NCI-H128 (cell line): ENCODE results near the gene DCC.

Experiments
- DNase-seq: peaks from one replicate; lab custom pipeline; 2025; ENCODE audit not compliant: unreplicated experiment; lab: John Stamatoyannopoulos, UW

Gene DCC

DNA sequence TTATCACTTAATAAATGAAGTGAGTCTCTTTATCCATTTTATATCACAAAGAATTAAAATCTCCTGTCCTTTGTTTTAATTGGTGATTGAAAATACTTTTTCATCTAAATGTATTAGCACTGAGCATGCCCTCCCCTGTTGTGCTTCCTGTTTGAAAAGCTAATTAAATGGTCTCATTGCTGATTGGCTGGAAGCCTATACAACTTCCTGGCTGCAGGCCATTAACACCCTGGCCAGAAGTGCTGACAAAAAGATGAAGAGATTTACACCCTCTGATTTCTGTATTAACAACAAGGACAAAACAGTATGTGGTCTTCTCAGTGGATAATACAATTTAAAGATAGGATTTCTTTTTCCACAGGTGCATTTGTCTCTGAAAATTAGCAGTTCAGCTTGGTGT is 548.0 kb downstream of the DCC start:
- no peak for DNase-seq

DNA sequence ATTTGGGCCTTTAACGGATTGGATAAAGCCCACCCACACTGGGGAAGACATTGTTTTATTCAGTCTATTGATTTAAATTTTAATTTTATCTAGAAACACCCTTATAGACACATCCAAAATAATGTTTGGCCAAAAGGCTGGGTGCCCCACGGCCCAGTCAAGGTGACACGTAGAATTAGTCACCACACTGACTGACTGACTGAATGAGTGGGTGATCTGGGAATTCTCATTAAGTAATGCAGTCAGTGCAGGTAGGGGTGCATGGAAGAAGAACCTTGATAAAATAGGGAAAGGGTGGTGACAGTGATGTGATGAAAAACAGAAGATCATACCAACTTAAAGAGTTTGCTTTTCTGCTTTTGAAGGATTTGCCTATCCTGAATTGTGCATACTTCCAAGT is 554.8 kb downstream of the DCC start:
- no peak for DNase-seq

DNA sequence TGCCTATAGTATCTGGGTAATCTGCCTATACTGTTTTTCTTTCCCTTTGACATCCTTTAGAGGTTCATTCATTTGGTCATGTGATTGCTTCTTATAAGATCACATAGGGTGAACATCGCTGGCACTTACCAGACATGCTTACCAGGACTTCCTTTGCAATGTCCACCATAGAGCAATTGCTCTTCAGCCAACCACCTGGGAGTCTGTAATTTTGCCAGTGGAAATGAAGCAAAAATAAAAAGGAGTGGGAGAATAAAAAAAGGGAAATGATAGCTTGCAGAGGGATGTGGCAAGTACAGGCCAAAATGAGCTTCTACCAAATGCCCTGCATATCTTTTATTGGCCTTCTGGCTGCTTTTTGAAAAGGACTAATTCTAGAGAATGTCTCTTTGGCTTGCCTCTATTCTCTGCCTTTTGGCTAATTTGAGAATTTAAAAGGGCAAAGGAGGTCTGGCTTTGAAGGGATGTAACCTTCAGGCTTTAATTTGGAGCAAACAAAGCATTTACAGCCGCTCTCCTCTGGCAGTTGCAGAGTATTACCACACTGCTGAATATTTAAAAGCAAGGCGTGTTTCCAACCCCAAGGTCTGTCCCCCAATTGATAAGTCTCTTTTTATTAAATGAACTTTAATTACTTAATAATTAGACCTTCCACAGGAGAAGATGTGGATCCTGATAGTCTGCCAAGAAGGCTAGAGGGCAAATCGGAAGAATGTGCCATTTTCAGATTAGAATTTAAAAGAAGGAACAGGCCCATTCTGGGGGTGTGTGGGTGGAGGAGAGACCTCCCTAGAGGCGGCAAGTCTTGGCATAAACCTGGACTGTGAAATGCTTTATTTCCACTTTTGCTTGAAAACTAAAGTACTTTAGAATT is 557.9 kb downstream of the DCC start:
- no peak for DNase-seq

DNA sequence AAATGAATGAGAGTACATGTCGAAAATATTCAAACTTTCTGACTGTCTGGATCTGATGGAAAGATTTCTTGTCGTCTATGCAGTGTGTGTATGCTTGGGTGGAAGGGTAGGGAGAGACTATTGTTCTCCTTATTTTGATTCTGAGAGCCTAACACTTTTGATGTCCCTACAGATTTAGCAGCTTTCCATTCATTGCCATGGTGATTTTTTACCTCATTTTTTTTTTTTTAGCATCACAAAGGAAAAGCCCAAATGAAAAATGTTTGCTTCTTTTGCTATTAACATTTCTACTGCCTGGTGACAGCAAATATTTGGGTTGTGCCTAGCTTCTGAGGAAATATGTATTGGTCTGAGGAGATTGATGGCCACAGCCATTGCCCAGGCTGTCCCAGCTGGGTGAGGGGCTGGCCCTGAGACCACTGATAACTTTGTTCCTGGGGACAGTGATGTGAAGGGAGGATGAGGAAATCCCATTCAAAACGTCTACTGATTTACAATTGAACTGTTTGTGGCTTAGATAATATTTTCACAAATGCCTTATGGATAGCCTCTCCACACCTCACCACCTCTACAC is 558.6 kb downstream of the DCC start:
- no peak for DNase-seq

DNA sequence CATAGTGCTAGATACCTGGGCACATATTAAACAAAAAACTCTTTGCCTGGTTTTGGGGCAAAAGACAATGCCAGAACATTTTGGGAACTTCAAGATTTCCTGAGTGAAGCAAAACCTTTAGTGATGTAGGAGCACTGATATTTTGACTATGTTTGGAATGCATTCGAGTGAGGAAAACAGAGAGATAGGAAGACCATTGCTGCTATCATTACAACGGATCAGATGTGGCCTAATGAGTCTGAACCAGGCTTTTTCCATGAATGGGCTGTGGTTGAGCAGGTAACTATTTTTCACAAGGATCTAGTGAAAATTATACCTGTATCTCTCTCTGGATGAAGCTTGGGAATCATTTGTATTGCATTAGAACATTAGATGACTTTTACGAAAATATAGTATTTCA is 562.2 kb downstream of the DCC start:
- no peak for DNase-seq

DNA sequence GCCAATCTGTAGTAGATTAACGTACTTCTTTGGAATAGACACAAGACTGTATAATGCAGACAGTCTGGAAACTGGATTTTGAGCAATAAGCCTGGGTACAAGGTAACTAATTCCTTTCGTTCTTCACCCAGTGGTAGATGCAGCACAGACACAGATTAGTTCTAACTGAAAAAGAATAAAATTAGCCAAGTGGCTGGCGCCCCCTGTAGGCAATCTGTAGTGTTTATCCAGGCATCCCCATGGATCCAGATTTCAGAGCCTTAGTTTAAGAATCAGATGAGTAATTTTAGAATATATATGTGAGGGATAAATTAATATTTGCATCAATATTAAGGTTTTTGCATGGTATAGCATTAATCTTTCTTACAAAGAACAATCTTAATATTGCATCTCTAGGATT is 563.9 kb downstream of the DCC start:
- no peak for DNase-seq

DNA sequence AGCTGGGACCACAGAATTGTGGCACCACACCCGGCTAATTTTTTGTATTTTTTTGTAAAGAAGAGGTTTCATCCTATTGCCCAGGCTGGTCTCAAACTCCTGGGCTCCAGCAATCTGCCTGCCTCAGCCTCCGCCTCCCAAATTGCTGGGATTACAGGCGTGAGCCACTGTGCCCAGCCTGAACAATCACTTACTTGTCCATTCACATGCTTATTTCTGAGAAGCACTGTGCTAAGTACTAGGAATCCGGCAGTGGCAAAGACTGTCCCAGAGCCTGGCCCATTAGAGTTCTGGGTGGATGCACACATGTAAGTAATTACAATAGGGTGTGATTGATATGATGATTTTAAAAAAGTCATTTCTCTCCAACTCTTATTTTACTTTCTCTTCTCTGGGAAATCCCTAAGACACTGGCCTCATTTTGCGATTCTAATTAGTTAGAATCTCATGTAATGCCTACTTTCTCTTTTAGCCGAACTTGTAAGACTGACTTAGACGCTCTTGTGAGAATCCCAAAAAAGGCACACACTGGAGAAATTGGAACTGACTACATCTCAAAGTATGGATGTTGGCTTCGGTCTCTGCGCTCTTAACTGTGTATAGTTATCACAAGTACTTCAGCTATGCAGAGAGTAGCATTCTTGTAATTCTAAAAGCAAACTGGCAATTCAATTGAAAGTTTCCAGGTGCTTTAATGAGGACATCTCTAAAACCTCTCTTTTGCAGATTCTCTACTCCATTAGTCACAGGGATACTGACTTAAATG is 567.7 kb downstream of the DCC start:
- no peak for DNase-seq

DNA sequence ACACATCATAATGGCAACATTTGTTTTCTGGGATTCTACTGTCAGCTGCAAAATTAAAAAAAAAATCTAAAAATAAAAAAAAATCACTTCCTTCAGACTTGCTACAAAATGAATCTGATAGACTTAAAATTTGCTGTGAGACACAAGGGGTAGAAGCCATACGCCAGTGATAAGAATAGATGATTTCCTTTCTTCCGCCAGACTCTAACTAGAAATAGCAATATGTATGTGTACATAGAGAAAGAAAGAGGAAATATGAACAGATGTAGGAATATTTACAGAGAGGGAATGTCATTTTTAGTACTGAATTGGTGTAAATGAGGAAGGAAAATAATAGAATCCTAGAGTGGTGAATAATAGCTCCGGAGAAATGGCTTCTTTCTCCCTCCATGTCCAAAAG is 574.2 kb downstream of the DCC start:
- no peak for DNase-seq

DNA sequence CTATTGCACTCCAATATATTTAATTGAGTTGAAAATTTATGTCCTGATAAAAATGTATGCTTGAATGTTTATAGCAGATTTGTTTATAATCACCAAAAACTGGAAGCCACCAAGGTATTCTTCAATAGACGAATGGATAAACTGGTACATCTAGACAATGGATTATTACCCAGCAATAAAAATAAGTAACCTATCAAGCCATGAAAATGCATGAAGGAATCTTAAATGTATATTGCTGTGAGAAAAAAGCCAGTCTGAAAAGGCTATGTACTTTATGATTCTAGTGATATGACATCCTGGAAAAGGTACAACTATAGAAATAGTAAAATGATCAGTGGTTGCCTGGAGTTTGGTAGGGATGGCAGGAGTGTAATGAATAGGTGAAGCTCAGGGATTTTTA is 580.7 kb downstream of the DCC start:
- DNase-seq: no peak

DNA sequence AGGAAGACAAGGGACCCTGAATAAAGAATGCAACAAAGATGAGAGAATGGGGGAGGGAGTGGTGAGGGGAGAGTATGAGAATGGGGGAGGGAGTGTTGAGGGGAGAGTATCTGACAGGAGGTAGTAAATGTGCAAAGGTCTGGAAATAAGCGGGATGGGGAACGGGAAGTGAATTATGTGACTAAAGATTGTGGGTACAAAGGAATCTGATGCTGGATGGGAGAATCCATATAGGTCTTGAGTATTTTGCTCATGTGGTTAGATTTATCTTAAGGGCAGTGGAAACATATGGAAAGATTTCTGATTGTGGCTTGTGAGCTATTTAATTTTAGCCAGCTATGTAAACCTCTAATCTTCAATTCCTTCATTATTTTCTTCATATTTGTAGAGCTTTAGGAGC is 593.4 kb downstream of the DCC start:
- no peak for DNase-seq

DNA sequence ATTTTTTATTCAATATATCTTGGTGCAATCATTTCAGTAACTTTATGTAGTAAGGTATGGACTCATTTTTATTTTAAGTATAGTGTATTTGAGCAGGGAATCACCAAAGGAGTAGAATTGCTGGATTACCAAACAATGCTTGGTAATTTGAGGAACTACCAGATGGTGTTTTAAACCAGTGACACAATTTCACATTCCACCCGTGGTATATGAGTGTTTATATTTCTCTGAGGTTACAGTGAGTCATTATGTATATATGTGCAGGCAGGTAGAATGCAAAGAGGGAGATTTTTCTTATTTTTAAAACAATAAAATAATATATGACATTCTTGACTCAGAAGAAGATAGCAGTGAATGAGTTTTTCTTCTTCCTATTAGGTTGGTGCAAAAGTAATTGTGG is 596.9 kb downstream of the DCC start:
- DNase-seq: no peak

DNA sequence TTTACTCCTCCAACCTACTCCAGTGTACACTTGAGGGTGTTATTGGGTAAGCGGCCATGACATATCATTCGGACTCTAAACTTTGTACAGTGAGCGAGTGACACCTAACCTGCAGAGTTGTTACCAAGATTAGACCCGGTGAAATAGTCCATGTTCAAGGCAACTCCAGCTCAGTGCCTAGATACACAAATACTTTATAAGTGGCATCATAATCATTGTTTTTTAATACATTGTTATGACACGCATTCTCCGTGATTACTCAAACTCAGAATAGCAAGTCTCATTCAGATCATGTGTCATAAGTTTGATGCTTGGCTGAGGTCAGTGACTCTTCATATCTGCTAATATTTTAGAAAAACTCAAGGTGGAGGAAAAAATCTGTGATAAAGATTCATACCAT is 597.8 kb downstream of the DCC start:
- no peak for DNase-seq

DNA sequence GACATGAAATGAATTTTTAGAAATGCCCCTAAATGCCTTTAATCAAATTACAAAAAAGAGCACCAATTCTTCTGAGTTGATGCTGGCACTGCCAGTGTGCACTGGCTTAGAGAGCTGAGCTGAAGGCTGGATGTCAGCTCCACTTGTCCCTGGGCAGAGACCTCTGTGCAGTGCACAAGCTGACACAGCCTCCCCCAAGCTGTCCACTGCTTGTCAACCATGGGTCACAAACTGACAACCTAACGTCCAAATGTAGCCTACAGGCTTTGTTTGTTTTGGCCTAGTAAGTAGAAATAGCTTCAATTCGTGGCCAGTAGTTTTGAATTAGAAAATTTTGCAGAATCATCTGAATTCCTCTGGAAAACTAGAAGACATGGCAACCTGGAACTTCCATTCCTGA is 605.6 kb downstream of the DCC start:
- no peak for DNase-seq

DNA sequence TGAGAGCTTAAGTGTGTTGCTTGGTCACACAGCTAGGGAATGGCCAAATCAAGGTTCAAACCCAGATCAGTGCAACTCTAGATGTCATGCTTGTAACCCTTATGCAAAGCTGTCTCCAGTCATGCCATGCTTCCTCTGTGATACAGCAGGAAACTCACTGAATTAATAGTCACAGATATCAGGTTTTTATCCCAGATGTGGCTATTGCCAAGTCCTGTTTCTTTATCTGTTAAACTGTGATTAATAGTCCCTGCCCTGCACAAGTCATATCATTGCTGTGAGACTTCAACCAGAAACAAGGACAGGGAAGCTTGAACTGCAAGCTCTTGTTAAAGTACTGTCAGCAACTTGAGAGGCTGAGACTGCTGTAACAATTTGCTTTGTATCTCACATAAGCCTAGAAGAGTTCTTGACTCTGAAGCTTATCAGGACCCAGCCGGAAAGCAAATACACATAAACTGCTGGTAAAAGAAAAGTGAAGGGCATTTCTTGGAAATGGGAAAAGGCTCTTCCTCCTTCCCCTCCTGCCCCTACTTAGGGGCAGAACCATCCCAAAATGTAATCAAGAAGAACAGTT is 609.0 kb downstream of the DCC start:
- DNase-seq: no peak

DNA sequence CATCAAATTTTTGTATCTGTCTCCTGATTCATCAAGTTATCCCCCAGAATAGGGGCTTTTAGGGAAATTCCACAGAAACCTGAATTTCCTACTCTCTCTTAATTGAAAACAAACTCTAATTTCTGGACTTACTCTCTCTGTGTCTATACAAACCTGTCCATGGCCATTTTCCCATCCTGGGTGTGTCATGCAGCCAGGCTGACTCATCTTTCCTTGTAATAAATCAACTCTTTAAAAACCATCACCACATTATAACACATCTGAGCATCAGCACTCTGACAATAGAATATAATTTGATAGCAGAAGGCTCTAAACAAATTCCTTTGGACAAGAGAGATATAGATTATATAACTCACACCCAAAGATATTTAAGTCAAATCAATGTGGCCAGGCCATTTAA is 610.2 kb downstream of the DCC start:
- no peak for DNase-seq

DNA sequence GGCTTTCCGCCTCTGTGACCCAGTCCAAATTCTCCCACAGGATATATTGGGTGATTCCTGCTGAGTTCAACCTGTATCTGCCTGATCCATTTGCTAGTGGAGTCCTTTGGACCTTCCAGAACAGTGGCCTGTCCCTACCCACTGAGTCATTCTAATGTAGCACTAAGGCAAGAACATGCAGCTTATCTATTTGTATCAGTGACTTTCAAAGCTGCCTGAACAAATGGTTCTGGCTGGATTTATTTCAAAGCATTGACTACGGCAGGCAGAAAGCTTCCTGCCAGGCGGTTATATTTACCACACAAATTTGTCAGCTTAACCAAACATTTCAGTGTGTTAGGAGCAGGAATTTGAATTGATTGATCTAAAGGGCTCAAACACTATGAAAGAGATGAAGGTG is 613.4 kb downstream of the DCC start:
- DNase-seq: no peak

DNA sequence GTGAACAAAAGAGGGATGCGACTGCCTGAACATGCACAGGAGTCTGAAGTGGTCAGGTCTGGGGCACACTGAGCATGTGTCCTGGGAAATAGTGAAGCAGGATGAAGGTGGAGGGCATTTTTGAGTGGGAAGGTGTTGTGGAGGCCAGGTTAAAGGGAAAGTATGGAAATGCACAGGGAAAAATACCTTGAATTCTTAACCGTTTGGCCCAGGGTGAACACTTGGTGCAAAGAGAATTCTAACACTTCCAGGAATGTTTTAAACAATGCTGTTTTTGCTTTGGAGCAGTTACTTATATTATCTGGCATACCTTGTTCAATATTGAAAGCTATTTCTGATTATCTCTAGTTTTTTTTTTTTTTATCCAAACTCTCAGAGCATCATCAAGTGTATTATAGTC is 623.5 kb downstream of the DCC start:
- no peak for DNase-seq

DNA sequence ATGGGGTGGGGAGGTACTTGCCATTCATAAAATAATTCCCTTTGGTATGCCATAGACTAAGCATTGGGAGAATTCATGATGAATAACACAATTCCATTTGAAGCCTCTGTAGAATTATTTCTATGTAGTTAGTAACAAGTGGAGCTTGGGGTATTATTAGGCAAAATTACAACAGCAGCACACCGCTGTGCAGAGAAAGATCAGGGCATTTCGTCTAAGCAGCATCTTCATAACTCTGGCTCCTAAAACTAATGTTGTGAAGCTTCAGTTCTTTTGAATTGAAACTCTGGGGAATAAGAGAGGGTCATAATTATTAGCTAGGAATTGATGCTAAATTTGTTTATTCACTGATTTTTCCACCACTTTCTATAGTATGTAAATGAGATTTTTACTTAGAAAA is 630.7 kb downstream of the DCC start:
- DNase-seq: no peak

DNA sequence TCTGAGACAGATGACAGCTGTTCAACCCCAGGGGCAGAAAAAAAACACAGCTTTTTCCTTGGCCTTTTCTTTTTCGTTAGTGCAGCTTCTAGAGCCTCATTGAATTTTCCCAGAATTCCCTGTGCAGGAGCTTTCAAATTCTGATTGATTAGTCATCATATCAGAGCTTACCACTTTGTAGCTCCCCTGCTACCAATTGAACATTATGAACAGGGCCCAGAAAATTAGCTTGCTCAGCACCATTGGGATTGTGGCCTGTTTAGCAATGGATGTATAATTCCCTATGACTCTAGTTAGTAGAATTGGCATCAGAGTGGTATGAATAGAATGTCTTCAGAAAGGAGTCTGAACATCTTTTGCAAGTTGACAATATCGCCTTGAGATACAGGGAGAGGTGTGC is 631.1 kb downstream of the DCC start:
- no peak for DNase-seq

DNA sequence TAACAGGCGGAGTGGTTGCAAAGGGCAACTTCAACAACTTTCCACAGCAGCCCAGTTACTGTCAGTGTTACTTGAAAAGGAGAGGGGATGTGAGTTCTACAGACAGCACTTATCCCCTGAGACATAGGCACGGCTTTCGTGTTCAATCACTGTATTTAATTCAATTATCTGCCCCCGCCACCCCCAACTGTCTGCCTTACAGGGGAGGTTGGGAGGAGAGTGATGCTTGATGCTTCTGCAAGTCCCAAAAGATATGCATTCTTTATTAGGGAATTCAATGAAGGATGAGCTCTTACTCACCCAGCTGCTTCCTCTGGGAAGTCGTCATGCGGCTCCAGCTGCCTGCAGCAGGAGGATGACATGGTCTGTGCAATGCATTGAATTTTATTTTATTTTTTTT is 639.9 kb downstream of the DCC start:
- no peak for DNase-seq

DNA sequence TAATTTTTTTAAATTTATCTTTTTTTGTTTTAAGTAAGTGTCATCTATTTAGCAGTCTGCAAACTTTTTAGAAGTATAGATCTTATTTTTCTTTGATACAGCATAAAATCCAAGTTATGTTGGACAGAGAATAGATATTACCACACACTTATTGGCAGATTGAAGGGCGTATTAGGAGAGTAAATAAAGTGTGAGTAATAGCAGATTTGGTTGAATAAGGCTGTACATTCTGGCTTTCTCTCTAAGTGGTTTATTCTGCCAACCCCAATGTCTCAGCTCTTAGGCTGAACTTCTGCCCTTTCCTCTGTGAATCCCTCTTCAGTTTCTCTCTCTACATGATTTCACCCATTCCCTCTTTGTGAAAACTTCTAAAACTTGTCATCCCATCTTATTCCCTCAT is 651.2 kb downstream of the DCC start:
- no peak for DNase-seq

DNA sequence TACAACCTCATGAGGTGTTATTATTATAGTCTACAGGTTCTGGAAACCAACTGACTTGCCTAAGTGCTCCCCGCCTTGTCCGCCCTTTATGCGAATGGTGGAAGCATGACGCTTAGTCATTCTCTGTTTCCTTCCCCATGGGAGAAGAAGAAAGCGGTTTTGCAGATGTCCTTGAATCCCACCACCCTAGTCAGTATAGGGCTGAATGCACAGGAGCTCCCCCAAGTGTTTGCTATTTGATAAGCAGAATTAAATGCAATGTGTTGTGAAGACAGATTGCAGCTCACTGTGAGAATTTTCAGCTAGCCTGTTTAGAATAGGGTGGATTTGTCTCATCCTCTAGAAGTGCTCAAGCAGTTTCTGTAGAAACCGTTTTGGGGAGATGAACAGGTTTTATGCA is 652.0 kb downstream of the DCC start:
- DNase-seq: no peak
